HG02884 (cell line): ENCODE results near the gene FAM221A.
"Not testable (repeated sequence)": the region's sequence is repeated elsewhere in the genome, so short reads cannot be mapped to it uniquely, and the experiment has no call there.

ENCODE experiments used
- ATAC-seq: cut with Tn5 transposase; IDR thresholded peaks from one replicate; pipeline ENCODE4 v1.9.1; 2021; ENCODE audit warnings: mild to moderate bottlenecking, moderate library complexity; ENCODE audit not compliant: unreplicated experiment

FAM221A gene, protein sequence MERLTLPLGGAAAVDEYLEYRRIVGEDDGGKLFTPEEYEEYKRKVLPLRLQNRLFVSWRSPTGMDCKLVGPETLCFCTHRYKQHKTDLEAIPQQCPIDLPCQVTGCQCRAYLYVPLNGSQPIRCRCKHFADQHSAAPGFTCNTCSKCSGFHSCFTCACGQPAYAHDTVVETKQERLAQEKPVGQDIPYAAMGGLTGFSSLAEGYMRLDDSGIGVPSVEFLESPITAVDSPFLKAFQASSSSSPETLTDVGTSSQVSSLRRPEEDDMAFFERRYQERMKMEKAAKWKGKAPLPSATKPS

DNA sequence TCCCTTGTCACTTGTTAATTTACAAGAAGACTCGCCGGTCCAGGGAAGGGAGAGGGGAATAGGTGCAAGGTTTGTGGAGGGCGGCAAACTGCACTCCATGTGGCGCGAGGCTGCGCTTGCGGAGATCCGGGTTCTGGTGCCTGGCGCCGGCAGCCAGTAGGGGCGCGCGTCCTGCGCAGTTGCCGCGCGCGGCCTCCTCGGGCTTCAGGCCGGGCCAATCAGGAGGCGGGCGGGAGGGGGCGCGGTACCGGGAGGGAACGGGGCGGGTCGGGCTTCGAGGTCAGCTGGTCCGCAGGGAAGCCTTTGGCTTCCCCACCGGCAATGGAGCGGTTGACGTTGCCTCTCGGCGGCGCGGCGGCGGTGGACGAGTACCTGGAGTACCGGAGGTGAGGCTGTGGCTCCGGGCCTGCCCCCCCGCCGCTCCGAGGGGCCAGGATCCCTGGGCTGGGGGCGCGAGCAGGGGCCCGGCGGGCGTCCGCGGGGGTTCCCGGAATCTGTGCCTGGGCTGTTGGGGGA, at the start of gene FAM221A:
TSS of gene FAM221A (plus strand) at position 302 of the 516 bp plus-strand sequence. CDS start at position 322, 20 bp downstream.
- ATAC-seq, result peak; percentile 91

DNA sequence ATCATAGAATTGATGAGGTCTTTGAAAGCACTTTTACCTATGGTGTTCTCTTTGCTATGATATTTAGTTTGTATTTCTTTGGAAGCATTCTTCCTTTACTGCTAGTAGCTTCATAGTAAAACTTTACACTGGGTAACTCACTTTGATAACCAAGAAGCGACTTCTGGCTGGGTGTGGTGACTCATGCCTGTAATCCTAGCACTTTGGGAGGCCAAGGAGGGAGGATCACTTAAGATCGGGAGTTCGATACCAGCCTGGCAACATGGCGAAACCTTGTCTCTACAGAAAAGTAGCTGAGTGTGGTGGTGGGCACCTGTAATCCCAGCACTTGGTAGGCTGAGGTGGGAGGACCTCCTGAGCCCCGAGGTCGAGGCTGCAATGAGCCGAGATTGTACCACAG, 46.6 kb upstream of the FAM221A start:
- ATAC-seq, result no peak

DNA sequence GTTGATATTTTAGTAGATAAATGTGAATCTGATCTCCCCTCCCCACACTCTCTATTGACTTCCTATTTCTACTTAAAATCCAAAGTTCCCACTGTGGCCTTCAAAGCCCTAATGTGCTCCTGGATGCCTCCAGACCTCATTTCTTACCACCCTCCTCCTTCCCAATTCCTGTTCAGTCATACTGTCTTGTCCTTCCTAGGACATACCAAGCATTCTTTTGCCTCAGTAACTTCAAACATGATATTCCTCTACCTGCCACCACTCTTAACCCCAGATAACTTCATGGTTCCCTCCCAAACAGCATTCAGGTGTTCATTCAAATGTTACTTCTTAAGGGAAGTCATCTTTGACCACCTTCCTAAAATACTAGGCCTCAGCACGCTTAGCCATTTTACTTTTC, 34.2 kb upstream of the FAM221A start:
- ATAC-seq, result no peak

- ATAC-seq, result no peak
These were observed 26.1 kb upstream of the FAM221A start for GRCh38 chr7:23653942-23654341.

- ATAC-seq, result no peak
These were observed 25.5 kb upstream of the FAM221A start for GRCh38 chr7:23654508-23654907.

GRCh38 chr7:23655433-23655832, 24.6 kb upstream of the FAM221A start:
- no peak for ATAC-seq

- ATAC-seq, result no peak
These were observed 21.1 kb upstream of the FAM221A start for GRCh38 chr7:23658831-23659427.

GRCh38 chr7:23661385-23661784, 18.6 kb upstream of the FAM221A start:
- ATAC-seq, result no peak

DNA sequence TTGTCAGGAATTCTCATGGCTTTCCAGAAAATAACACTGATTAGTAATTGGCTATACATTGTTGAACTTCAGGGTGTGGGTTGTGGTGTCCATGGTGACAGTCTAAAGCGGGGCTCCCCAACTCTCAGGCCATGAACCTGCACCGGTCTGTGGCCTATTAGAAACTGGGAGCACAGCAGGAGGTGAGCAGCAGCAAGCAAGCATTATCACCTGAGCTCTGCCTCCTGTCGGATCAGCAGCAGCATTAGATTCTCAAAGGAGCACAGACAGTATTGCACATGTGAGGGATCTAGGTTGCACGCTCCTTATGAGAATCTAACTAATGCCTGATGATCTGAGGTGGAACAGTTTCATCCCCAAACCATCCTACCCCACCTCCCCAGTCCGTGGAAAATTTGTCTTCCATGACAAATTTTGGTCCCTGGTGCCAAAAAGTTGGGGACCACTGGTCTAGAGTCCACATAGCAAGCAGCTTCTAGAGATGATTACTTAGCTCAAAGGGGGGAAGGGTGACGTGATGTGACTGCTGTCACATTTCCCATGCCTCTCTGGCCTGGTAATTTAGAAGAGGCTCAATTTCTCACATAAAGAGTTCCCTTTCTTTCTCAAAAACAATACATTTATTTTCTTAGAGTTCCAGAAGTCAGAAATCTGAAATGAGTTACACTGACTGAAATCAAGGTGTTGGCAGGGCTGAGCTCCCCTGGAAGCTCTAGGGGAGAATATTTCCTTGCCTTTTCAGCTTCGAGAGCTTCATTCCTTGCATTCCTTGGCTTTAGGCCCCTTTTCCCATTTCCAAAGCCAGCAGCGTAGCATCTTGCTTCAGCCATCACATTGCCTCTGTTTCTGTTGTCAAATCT, 17.6 kb upstream of the FAM221A start:
- no peak for ATAC-seq

DNA sequence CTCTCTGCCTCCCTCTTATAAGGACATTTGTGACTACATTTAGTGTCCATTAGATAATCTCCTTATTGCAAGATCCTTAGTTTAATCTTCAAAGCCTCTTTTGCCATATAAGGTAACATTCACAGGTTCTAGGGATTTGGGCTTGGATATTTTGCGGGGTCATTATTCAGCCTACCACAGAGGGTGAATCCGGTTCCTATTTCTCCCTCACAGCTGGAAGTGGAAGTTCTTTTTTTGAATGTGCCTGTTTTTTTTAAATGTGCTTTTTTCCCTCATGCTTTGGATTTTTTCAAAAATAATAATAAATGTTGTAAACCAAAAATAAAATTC, 17.1 kb upstream of the FAM221A start:
- ATAC-seq, result no peak

DNA sequence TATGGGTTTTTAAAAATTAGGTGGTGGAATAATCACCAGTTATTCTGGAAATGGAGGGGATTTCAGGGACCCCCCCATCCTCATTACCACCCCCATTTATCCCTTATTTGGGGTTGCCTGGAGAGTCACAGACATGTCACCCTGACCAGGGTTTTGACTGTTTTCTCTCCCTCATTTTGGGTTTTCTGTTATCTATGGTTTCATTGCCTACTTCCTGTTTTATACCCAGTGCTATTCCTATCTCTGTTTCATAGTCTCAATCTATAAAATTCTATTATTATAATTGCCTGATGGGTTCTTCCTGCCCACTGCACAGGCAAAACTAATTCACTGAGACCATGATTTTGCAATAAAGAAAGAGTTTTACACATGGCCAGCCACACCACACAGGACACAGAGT, 15.9 kb upstream of the FAM221A start:
- no peak for ATAC-seq

DNA sequence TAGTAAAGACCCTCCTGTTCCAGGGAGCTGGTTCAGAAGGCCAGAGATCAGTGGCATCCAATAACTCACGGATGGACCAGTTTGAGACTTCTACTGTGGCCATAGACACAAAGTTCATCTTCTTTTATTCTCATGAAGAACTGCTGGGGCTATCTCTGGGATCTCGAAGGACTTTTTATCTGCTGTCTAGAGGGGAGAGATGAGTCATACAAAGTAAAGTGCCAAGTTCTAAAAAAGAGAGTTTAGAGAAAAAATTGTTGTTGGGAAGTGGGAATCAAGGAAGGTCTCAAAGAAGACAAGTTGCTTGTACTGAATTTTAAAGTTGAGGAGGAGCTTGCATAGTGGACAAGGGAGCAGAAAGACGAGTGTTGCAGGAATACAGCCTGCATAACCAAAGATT, 8.0 kb upstream of the FAM221A start:
- no peak for ATAC-seq

DNA sequence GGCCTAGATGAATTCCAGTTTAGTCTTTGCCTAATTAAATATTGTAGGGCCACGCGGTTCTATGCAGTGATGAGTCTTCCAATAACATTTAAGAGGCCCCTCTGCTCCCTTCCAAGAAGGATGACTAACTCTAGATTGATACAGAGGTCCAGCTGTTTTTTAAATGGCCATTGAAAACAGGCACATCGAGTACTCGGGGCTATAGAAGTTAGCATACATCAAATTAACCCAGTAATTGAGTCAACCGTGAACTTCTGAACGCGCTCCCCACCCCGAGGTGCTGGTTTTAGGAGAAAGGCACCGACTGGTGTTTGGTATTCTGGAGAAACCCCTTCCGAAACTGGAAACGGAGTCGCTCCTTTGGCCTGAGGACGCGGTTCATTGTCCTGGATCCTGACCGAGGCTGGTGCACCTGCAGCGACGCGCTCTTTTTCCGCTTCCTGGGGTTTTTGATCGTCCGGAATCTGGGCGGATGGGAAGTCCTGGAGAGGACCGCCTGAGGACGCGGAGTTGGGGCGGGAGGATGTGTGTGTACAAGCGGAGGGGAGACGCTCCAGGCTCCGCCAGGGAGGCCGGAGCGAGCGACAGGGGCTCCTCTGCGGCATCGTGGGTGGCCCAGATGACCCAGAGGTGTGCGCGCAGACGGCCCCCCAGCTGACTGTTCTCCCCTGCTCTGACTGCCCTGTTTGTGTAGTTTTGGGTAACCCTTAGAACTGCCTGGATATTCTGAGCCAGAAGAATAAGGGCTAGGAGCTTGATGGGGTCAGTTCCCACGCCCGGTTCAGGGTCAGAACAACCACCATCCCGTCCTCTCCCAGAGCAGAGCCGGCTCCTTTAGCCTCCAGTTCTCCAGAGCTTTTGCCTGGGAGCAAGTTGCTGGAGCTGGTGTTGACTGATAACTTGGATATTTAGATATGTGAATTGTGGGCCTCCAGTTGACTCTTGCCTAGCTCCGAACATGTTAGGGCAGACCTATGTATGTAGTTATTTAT, 711 bp downstream of the FAM221A start:
- peak; percentile 32 for ATAC-seq

GRCh38 chr7:23684041-23684440, 4.0 kb downstream of the FAM221A start:
- ATAC-seq, result not testable (repeated sequence)

GRCh38 chr7:23685731-23686130, 5.7 kb downstream of the FAM221A start:
- no peak for ATAC-seq

GRCh38 chr7:23687011-23687410, 7.0 kb downstream of the FAM221A start:
- no peak for ATAC-seq

DNA sequence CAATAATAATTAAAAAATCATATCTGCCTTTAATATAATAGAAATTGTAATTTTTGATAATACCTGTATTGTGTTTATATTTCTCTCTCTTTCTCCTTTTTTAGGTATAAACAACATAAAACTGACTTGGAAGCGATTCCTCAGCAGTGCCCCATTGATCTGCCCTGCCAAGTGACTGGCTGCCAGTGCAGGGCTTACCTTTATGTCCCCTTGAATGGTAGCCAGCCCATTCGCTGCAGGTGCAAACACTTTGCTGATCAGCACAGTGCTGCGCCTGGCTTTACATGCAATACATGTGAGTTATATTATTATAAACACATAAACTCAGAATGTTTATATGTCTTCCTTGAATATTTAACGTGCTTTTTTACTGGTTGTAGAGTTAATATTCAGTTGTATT, 9.2 kb downstream of the FAM221A start:
- ATAC-seq, result no peak

DNA sequence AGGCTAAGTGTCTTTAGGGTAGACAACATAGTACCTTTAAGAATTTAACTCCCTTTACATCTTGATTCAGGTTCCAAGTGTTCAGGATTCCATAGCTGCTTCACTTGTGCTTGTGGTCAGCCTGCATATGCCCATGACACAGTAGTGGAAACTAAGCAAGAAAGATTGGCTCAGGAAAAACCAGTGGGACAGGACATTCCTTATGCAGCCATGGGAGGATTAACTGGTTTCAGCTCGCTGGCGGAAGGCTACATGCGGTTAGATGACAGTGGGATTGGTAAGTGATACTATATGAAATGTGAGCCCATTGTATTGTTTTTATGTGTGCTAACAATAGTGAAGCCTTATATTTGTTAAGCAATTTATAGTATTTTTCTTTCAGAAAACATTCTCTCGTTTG, 11.3 kb downstream of the FAM221A start:
- no peak for ATAC-seq

DNA sequence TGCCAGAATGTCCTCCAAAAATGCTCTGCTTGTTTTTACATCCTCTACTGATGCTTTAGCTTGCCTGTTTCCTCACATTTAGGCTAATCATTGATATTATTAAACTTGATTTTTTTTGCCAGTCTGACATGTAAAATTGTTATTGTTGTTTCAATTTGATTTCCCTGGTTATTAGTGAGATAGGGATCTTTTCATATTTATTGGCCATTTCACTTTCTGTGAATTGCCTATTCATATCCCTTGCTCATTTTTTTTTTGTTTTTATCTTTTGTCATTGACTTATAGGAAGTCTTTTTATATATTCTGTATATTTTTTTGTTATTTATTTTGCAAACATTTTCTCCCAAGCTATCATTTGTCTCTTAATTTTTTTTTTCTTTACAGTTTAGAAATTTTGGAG, 13.2 kb downstream of the FAM221A start:
- no peak for ATAC-seq

- no peak for ATAC-seq
These were observed 17.0 kb downstream of the FAM221A start for GRCh38 chr7:23696916-23697441.
